Cerebellar nuclear complex (tissue), 1 donor: ENCODE results near the gene PRSS36.
A peak's percentile ranks its signal among the peaks of the same experiment; 100 is the strongest.
"Not testable (repeated sequence)": the region's sequence is repeated elsewhere in the genome, so short reads cannot be mapped to it uniquely, and the experiment has no call there.

Experiments
- DNase-seq, 2 experiments: peaks; one replicate each; lab custom pipeline; 2025; lab: John Stamatoyannopoulos, UW

The PRSS36 gene

DNA sequence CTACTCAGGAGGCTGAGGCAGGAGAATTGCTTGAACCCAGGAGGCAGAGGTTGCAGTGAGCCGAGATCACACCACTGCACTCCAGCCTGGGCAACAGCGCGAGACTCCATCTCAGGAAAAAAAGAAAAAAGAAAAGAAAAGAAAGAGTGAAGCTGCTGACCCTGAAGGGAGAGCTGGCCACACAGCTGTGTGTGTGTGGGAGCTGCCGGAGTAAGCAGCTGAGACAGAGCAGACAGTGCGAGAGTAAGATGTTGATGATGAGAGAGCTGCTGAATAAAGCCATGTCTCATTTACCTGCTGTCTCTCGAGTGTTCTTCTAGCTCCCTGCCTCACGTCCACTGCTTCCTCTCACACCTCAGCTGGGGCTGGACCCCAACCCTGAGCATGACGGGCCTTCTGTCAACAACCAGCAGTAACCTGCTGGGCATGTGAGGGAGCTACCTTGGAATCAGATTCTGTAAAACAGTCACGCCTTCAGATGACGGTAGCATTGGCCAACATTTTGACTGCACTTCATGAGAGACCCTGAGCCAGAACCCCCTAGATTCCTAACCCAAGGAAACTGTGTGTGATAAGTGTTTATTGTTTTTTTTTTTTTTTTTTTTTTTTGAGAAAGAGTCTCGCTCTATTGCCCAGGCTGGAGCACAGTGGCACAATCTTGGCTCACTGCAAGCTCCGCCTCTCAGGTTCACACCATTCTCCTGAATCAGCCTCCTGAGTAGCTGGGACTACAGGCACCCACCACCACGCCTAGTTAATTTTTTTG lies 48.8 kb downstream of the PRSS36 start:
- DNase-seq = not testable (repeated sequence)

DNA sequence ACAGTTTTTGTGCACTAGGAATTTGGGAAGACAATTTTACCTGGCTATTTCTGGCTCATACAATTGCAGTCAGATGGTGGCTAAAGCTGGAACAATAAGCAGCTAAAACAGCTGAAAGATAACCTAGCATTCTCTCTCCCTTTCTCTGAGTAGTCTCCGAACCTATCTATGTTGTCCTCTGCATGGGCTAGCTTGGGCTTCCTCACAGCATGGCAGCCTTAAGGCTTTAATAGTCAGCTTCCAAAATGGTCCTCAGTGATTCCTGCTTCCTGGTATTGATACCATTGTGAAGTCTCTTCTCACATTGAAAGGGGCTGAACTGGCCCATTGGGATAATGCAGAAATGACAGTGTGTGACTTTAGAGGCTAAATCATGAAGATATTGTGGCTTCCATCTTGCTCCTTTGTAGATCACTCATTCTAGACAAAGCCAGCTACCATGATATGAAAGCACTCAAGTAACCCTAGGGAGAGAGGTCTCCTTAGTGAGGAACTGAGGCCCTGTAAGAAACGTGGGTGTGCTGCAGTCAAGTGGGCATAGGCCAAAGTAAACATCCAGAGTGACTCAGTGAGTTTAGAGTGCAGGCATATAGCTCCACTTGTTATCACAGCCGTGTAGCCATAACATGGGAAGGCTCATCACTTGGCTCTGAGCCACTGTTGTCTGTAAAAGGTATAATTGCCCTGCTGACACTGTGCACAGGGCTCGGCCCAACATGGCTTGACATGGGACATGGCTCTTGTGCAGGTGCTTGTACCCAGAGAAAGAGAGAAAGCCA lies 49.8 kb downstream of the PRSS36 start:
- DNase-seq = no peak

DNA sequence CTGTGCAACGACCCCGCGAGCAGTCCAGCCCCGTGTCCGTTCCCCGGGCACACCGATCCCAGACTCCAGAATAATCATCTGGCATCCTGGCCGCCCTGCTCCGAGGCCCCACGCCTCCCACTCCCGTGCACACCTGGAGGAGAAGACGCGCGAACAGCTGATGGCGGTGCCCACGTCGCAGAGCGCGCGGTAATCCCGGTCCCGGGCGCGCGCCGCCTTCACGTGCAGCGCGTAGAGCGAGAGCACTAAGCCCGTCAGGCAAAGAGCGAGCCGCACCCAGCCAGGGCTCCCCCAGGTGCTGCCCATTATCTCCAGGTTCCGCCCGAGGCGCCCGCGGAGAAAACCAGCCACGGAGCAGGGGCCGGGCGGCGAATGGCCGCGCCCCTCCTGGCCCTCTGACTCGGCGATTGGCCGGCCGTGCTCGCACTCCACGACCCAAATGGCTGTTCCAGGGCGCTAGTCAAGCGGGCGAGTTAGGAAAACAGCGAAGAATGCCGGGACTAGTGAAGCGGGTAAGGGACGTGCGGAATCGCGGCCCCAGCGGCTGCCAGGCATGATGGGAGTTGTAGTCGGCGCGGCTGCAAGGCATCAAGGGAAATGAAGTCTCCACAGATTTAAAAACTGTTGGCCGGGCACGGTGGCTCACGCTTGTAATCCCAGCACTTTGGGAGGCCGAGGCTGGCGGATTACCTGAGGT lies 55.3 kb downstream of the PRSS36 start, which contains the start of gene VKORC1:
Gene VKORC1 (minus strand): TSS at position 374 of the 697 bp plus-strand sequence. CDS start 68 bp downstream, at position 306.
- DNase-seq = peak; percentile 76 to 84

DNA sequence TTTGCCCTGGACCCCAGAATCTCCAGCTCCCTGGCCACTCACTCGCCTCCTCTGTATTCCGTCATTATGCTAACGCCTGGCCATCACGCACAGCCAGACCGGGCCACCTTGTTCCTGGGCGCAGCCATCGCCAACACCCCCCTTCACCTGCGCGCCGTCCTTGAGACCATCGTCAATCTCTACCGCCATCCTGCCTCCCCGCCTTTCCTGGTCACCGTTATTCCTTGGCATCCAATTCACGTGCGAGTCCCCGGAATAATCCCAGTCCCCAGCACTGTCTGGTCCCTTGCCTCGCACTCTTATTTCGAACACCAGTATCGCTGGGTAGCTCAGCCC lies 55.8 kb downstream of the PRSS36 start:
- DNase-seq = no peak

DNA sequence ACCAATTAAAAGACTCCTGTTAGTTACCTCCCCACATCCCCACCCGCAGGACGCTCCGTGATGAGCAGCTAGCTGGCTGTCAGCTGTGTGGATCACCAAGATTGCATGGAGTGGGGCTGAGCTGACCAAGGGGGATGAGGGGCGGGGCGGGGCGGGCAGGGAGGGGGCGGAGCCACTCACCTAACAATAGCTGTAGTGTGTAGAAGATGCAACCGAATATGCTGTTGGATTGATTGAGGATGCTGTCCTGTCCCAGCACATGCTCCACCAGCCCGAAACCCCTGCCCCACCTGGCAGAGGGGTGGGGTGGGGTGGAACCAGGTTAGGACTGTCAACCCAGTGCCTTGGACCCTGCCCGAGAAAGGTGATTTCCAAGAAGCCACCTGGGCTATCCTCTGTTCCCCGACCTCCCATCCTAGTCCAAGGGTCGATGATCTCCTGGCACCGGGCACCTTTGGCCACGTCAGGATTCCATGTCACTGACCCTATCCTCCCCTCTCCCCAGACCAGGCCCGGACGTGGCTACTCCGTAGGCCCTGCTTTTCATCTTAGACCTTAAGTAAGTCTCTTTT lies 56.6 kb downstream of the PRSS36 start:
- DNase-seq = no peak

DNA sequence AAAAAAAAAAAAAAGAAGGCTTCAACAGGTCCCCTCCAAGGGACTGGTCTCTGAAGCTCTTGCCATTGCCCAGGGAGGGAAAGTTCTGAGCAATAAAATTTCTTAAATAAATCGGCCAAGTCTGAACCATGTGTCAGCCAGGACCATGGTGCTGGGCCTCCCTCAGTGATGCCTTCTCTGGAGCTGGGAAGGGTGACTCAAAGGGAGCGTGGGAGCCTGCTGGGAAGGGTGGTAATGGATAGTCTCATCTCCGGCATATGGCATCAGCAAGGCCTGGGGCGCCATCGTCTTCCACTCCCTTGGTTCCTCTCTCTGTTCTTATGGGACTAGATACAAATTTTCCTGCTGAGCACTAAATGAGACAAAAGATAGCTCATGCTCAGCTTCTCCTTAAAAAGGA lies 57.5 kb downstream of the PRSS36 start:
- DNase-seq = no peak

DNA sequence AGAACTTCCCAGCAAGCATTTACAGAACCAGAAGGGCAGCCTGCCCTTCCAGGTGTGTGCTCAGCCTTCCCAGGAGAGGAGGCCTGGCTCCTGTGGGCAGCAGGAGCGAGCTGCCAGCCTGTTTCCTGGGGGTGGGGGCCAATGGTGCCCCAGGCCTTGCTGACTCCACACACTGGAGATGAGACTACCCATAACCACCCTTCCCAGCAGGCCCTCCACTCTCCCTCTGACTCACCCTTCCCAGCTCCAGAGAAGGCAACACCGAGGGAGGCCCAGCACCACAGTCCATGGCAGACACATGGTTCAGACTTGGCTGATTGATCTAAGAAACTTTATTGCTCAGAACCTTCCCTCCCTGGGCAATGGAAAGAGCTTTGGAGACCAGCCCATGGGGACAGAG lies 59.3 kb downstream of the PRSS36 start:
- DNase-seq = no peak

DNA sequence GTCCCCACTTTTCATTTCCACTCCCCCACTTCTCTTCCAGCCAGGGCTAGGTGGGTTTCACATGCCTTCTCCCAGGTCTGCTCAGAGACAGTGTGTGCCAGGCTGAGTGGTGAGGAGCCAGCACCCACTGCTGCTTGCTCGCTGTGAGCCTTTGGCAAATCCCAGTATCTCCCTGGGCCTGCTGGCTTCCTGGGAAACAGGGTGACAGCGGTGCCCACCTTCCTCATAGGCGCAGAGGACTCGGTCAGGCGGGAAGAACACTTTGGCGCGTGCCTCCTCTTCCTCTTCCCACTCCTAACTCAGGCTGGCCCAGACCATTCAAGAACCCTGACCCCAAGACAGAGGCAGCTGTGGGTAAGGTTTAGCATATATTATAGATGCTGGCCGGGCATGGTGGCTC lies 60.7 kb downstream of the PRSS36 start:
- DNase-seq = no peak
